HS-5 (cell line): ENCODE data around the gene PLEKHA8.
"Not testable (repeated sequence)": the region's sequence is repeated elsewhere in the genome, so short reads cannot be mapped to it uniquely, and the experiment has no call there.

Experiments
- DNase-seq: peaks from one replicate; pipeline ENCODE4 v3.0.0-alpha.2; 2012; ENCODE audit warnings: low read depth

PLEKHA8 gene

GRCh38 chr7:30065746-30066145 is 37.5 kb downstream of the PLEKHA8 start:
- no peak for DNase-seq

DNA sequence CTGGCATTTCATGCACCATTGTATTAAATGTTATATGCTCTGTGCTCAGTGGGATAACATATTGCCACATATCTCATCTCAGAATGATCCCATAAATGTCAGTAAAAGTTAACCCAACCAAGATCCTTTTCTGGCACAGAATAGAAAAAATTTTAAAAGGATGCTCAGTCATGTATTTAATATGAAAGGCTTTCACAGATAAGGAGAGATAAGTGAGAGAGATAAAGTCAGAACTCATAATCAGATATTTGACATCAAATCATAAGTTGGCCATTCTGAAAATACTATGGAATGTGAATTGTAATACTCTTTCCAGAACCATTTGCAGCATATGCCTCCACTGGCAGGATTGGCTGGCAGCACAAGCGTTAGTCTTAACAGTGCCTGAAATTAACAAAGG is 38.5 kb downstream of the PLEKHA8 start:
- DNase-seq, result no peak

- peak; percentile 96 for DNase-seq
Observed at GRCh38 chr7:30068117-30068516, 39.9 kb downstream of the PLEKHA8 start.

- no peak for DNase-seq
Observed at GRCh38 chr7:30069096-30069867, 41.1 kb downstream of the PLEKHA8 start.

DNA sequence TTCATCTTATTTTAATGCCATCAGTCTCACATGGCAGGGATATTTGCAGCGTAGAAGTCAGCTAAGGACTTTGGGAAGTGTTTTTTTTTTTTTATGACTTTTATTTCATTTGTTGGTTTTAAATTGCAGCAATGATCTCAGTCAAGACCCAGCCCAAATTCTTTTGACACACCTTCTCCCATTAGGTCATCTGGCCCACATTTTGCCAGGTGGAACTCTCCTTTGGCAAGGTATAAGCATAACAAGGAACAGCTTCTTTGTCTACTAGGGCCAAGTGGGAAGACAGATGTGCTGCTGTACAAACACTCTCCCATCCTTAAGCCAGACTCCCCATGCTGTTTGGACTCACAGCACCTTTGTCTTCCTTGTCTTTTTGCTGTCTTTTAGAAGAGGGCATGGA is 41.8 kb downstream of the PLEKHA8 start:
- no peak for DNase-seq

- no peak for DNase-seq
Observed at GRCh38 chr7:30072735-30073134, 44.5 kb downstream of the PLEKHA8 start.

DNA sequence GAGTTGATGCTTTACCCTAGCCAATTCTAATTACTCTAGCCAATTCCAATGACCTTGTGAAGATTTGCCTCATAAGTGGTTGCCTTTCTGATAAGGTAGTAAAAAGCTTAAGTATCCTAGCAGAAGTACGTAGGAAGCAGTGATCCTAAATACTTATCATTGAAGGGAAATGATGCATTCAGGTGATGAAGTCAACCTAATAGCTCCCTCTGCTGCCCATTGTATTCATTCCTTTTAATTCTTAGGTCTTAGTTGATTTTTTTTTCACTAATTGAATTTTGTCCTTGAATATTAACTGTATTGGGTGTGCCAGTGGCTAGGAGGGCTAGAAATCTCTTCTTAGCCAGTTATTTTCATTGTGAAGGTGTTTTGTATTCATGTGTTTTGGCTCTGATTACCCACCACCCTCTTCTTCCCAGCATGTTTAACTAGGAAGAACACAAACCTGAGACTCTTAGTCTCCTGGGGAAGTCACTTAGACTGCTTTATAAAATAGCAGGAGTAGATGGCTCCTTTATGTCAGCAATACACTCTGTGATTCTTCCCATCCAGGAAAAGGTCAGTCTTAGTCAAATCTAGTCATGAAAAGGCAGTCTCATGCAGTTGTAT is 46.3 kb downstream of the PLEKHA8 start:
- DNase-seq, result peak; percentile 40

- no peak for DNase-seq
Observed at GRCh38 chr7:30076411-30076810, 48.2 kb downstream of the PLEKHA8 start.

DNA sequence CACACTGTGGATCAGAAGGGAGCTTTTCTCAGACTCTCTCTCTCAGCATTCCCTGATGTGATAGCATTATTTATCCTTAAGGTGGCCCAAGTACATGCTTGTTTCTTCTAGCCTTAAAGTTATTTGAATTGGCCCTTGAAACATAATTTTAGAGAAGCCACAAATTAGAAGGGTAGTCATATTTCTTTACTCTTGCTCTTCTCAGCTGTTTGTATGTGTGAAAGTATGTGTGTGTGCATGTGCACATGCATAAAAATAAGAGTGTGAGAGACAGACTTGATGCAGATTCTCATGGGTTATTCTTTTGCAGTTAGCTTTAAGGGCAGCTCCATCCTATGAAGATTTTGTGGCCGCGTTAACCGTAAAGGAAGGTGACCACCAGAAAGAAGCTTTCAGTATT is 50.1 kb downstream of the PLEKHA8 start:
- no peak for DNase-seq

GRCh38 chr7:30079880-30080279 is 51.7 kb downstream of the PLEKHA8 start:
- no peak for DNase-seq

GRCh38 chr7:30080818-30081217 is 52.6 kb downstream of the PLEKHA8 start:
- no peak for DNase-seq

GRCh38 chr7:30082686-30083085 is 54.5 kb downstream of the PLEKHA8 start:
- DNase-seq, result peak; percentile 30

GRCh38 chr7:30083334-30083733 is 55.1 kb downstream of the PLEKHA8 start:
- DNase-seq, result no peak

DNA sequence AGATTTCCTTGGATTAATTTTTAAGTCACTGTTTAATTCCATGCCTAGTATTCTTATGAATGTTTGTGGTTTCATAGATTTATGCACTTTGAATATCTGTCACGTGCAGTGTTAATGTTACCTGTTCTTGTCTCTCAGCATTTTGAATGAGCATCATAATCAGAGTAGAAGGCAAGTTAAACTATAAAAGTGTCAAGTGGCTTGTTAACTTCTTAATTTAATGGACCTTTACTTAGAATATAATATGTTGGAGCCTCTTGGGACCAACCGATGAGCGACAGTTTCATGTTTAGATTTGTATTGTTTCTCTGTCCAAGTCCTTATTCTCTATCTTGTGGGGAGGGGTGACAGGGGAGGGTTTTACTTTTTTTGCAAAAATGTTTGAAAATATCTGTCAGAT is 56.0 kb downstream of the PLEKHA8 start:
- DNase-seq, result no peak

- no peak for DNase-seq
Observed at GRCh38 chr7:30086529-30086928, 58.3 kb downstream of the PLEKHA8 start.

GRCh38 chr7:30087371-30087770 is 59.2 kb downstream of the PLEKHA8 start:
- no peak for DNase-seq

- DNase-seq, result no peak
Observed at GRCh38 chr7:30088362-30088761, 60.1 kb downstream of the PLEKHA8 start.

DNA sequence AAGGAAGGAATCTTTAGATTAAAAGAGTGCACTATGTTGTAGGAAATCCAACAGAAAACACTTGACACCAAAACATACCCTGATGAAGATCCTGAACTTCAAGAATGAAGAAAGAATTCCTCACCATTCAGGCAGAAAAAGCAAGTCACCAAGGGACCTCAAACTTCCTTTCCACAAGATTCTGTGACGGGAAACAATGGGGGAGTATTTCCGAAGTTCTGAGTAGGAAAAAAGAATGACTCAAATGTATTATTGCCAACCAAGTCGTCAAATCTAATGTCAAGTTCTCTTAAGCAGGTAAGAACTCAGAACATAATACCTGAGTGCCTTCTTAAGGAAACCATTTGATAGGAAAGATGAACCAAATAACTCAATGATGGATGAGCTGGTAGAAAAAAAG is 61.9 kb downstream of the PLEKHA8 start:
- DNase-seq, result no peak

DNA sequence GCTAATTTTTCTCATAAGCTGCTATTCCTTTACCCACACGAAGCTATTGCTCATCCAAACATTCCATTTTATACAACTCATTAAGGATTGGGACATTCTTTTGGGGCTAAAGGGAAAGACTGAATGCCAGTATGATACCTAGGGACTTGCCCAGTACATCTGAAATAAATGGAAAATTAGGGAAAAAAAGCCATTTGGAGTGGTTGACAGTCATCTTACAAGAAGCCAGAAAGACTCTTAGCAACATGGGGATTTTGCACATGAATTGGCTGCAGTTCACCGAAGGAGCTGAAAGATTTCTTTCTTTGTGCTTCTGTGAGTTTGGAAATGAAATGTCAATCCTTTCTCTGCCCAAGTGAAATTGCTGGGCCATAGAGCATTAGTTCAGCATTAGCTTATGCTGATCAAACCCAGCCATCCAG is 63.3 kb downstream of the PLEKHA8 start:
- DNase-seq, result peak; percentile 92

DNA sequence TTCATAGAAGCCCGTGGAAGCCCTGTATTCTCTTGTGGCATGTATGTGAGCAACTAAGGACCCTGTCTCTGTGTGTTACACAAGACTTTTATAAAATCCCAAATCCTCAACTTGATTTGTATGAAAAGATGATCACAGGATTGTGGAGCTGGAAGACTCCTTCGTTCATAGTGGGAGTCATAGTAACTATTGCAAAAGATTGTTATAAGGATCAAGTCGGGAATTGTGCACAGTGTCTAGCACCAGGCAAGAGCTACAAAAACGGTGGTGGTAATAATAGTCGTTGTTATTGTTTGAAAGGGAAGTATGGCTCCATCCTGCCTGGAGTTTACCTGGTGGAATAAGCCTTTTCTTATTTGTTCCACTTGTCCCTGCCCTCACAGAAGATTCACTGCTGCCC is 63.8 kb downstream of the PLEKHA8 start:
- no peak for DNase-seq

DNA sequence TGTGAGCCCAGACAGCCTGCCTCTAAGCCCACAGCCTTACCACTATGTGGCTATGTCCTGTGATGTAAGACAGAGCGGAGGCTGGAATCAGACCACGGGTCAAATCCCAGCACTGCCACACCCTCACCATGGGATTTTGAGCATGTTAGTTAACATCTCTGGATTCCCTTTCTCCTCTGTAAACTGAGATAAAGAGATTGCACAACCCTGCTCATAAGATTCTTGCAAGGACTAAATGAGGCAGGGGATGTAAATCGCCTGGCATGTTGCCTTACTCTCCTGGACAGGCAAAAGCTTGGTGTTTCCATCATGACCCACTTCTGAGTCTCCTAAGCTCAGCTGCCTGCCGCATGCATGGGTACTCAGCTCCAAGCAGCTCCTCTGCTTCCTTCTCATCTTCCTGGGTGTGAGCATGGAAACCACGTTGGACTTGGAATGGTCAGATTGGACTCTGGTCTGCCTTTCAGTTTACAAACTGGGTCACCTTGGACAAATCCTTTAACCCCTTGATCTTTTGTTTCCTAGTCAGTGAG is 65.3 kb downstream of the PLEKHA8 start:
- DNase-seq, result no peak

DNA sequence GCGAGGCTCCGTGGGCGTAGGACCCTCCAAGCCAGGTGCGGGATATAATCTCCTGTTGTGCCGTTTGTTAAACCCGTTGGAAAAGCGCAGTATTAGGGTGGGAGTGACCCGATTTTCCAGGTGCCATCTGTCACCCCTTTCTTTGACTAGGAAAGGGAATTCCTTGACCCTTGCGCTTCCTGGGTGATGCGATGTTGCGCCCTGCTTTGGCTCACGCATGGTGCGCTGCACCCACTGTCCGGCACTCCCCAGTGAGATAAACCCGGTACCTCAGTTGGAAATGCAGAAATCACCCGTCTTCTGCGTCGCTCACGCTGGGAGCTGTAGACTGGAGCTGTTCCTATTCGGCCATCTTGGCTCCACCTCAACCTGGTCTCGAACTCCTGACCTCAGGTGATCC is 70.4 kb downstream of the PLEKHA8 start:
- not testable (repeated sequence) for DNase-seq

- no peak for DNase-seq
Observed at GRCh38 chr7:30102281-30102680, 74.1 kb downstream of the PLEKHA8 start.

DNA sequence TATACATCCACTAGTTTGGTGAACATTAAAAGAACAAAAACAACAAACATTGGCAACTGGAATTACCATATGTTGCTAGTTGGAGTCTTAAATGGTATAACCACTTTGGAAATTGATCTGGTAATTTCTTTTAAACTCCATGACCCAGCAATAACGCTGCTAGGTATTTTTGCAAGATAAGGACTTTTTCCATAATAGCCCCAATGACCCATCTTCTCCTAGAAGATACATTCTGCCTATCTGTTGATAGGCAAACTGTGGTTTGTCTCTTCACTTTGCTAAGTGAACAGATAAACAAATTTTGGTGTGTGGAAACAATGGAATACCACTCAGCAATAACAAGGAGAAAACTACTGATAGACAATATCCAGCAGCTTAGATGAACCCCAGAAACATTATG is 75.9 kb downstream of the PLEKHA8 start:
- DNase-seq, result no peak
